SK-N-SH (cell line): ENCODE results near the gene EMC7. TPM values are rescaled to one million over a fixed set of nuclear protein-coding genes. Genes with fewer than 3 reads are reported as not detected.

ENCODE experiments used
- CTCF ChIA-PET: fragments of 300-600, 350-600 bp; formaldehyde crosslinking; extraction: SDS; loops from one replicate; lab custom pipeline; 2021; lab: Yijun Ruan, JAX
- POLR2A ChIA-PET: fragments of 350-600 bp; sonication (Branson Sonifier 250); formaldehyde crosslinking; extraction: SDS; loops from one replicate; lab custom pipeline; 2020; ENCODE audit warnings: antibody characterized with exemption, inconsistent platforms; lab: Yijun Ruan, JAX
- DNase-seq: peaks from one replicate; pipeline ENCODE4 v3.0.0; 2012
- H2AFZ ChIP-seq: fragments of 200-600 bp; sonication (generic); 2 replicates; pipeline ENCODE4 v1.8.1; 2016; ENCODE audit warnings: antibody characterized with exemption, mild to moderate bottlenecking, low read depth
- H3F3A ChIP-seq: fragments of 200-600 bp; sonication (generic); replicated peaks from 2 replicates; pipeline ENCODE3; 2016; ENCODE audit warnings: antibody characterized with exemption, mild to moderate bottlenecking; ENCODE audit not compliant: insufficient read depth
- H3K27ac ChIP-seq, 2 experiments: fragments of 200-500 bp in 1 of 2; fragments of 200-600 bp in 1 of 2; sonication (Bioruptor generic) in 1 of 2; sonication (generic), shearing (Covaris generic) in 1 of 2; 2 replicates each; pipeline versions ENCODE4 v1.5.1 to v1.6.1; 2014 to 2016; ENCODE audit warnings: low read depth in 2 of 2, inconsistent platforms in 1 of 2, low read length in 1 of 2, mild to moderate bottlenecking in 1 of 2, mixed read lengths in 1 of 2
- H3K27me3 ChIP-seq: fragments of 200-600 bp; sonication (generic), shearing (Covaris generic); 2 replicates; pipeline ENCODE4 v1.6.1; 2016; ENCODE audit warnings: mixed run types; ENCODE audit not compliant: insufficient read depth
- H3K36me3 ChIP-seq, 2 experiments: fragments of 200-500 bp in 1 of 2; fragments of 200-600 bp in 1 of 2; sonication (Bioruptor generic) in 1 of 2; sonication (generic) in 1 of 2; replicated peaks in 1 of 2; 2 replicates each; pipeline versions ENCODE3 to v1.5.1; 2014 to 2016; ENCODE audit warnings: low read length in 1 of 2, mild to moderate bottlenecking in 1 of 2; ENCODE audit not compliant: insufficient read depth in 2 of 2, control insufficient read depth in 1 of 2
- H3K4me1 ChIP-seq, 2 experiments: fragments of 200-500 bp in 1 of 2; fragments of 200-600 bp in 1 of 2; sonication (Bioruptor generic) in 1 of 2; sonication (generic), shearing (Covaris generic) in 1 of 2; 2 replicates each; pipeline versions ENCODE4 v1.5.1 to v1.6.1; 2014 to 2016; ENCODE audit warnings: low read depth in 1 of 2, low read length in 1 of 2, mixed run types in 1 of 2; ENCODE audit not compliant: insufficient read depth in 2 of 2, control insufficient read depth in 1 of 2
- H3K4me2 ChIP-seq: fragments of 200-600 bp; sonication (generic), shearing (Covaris generic); 2 replicates; pipeline ENCODE4 v1.6.1; 2017; ENCODE audit warnings: mixed run types
- H3K4me3 ChIP-seq, 2 experiments: fragments of 200-500 bp in 1 of 2; fragments of 200-600 bp in 1 of 2; sonication (Bioruptor generic) in 1 of 2; sonication (generic), shearing (Covaris generic) in 1 of 2; 2 replicates each; pipeline versions ENCODE4 v1.5.1 to v1.8.1; 2014 to 2016; ENCODE audit warnings: low read depth in 2 of 2, inconsistent platforms in 1 of 2, low read length in 1 of 2, mild to moderate bottlenecking in 1 of 2, mixed read lengths in 1 of 2, moderate library complexity in 1 of 2
- H3K79me2 ChIP-seq: fragments of 200-600 bp; sonication (generic); 2 replicates; pipeline ENCODE4 v1.8.1; 2017; ENCODE audit warnings: mild to moderate bottlenecking; ENCODE audit not compliant: insufficient read depth
- H3K9ac ChIP-seq: fragments of 200-600 bp; sonication (generic); 2 replicates; pipeline ENCODE4 v1.6.1; 2017; ENCODE audit warnings: mixed run types
- H3K9me2 ChIP-seq: fragments of 200-600 bp; sonication (generic); 2 replicates; pipeline ENCODE4 v1.6.1; 2017; ENCODE audit warnings: mixed run types
- H3K9me3 ChIP-seq: fragments of 200-600 bp; sonication (generic); 2 replicates; pipeline ENCODE4 v1.6.1; 2017; ENCODE audit warnings: mixed run types, mild to moderate bottlenecking, moderate library complexity
- H4K20me1 ChIP-seq: fragments of 200-600 bp; sonication (generic); 2 replicates; pipeline ENCODE4 v1.6.1; 2017; ENCODE audit warnings: mild to moderate bottlenecking, mixed run types; ENCODE audit not compliant: insufficient read depth
- CHD2 ChIP-seq: fragments of 150-350 bp; IDR thresholded peaks from 2 replicates; pipeline ENCODE4 v1.6.1; 2018; ENCODE audit warnings: low read length; ENCODE audit not compliant: partially characterized antibody
- FOXJ3 ChIP-seq: sonication (generic); formaldehyde crosslinking; IDR thresholded peaks from 2 replicates; pipeline ENCODE4 v1.5.1; 2020; ENCODE audit warnings: mild to moderate bottlenecking, missing genetic modification reagents
- MEF2A ChIP-seq: IDR thresholded peaks from 2 replicates; pipeline ENCODE4 v1.4.0; 2012; ENCODE audit warnings: low read depth, borderline replicate concordance
- MXI1 ChIP-seq: IDR thresholded peaks from 2 replicates; pipeline ENCODE4 v1.6.1; 2012; ENCODE audit warnings: mild to moderate bottlenecking, low read depth, low read length, improper control_type of control experiment
- NRF1 ChIP-seq: IDR thresholded peaks from 2 replicates; pipeline ENCODE4 v1.6.1; 2012; ENCODE audit warnings: low read depth, mild to moderate bottlenecking, low read length
- RAD21 ChIP-seq: IDR thresholded peaks from 2 replicates; pipeline ENCODE4 v1.6.1; 2012; ENCODE audit warnings: mild to moderate bottlenecking, low read length
- RCOR1 ChIP-seq: fragments of 150-350 bp; IDR thresholded peaks from 2 replicates; pipeline ENCODE4 v1.6.1; 2017; ENCODE audit warnings: antibody characterized with exemption, low read length
- RFX5 ChIP-seq: IDR thresholded peaks from 2 replicates; pipeline ENCODE4 v1.6.1; 2012; ENCODE audit warnings: mild to moderate bottlenecking, improper control_type of control experiment, low read length
- RXRA ChIP-seq: IDR thresholded peaks from 2 replicates; pipeline ENCODE4 v1.4.0; 2012; ENCODE audit warnings: low read depth, mild to moderate bottlenecking, borderline replicate concordance
- SIN3A ChIP-seq: IDR thresholded peaks from 2 replicates; pipeline ENCODE4 v1.6.1; 2012; ENCODE audit warnings: low read depth, mild to moderate bottlenecking, low read length, moderate library complexity, borderline replicate concordance
- TAF1 ChIP-seq: IDR thresholded peaks from 2 replicates; pipeline ENCODE4 v1.6.1; 2012; ENCODE audit warnings: low read depth, mild to moderate bottlenecking, low read length, moderate library complexity, borderline replicate concordance
- TCF12 ChIP-seq: IDR thresholded peaks from 2 replicates; pipeline ENCODE4 v1.4.0; 2012
- TEAD4 ChIP-seq: IDR thresholded peaks from 2 replicates; pipeline ENCODE4 v1.4.0; 2012; ENCODE audit warnings: mild to moderate bottlenecking, borderline replicate concordance; ENCODE audit not compliant: insufficient read depth
- YY1 ChIP-seq: IDR thresholded peaks from 2 replicates; pipeline ENCODE4 v1.4.0; 2012; ENCODE audit warnings: low read depth, mild to moderate bottlenecking
- WGBS: methylation state at CpG from one replicate; pipeline ENCODE4 v1.1.6; 2017; ENCODE audit warnings: low lambda C conversion rate; 5-methylcytosine and 5-hydroxymethylcytosine counted together
- polyA plus RNA-seq, 3 experiments: library from polyadenylated mRNA; depleted of rRNA; stranded (reverse); fragments of >200 nt; gene quantifications; 2 replicates each; pipeline ENCODE4 v1.2.3, GENCODE V29; 2012
- TF ChIP-seq, protein P1 (sequence below): IDR thresholded peaks from 2 replicates; pipeline ENCODE4; 2012
- TF ChIP-seq, protein P2 (sequence below): fragments of 200-600 bp; sonication (generic); IDR thresholded peaks from 2 replicates; pipeline ENCODE4 v1.6.1; 2017; ENCODE audit warnings: antibody characterized with exemption, mild to moderate bottlenecking, moderate library complexity
- TF ChIP-seq, protein P3 (sequence below): IDR thresholded peaks from 2 replicates; pipeline ENCODE4 v1.4.0; 2012; ENCODE audit warnings: low read depth, borderline replicate concordance
- TF ChIP-seq, protein P4 (sequence below): IDR thresholded peaks from 2 replicates; pipeline ENCODE4 v1.4.0; 2012; ENCODE audit warnings: low read depth, borderline replicate concordance

Gene EMC7
- polyA plus RNA-seq, 1 of the 3 experiments (the other 2 are of a cell fraction) = 92.3 TPM

DNA sequence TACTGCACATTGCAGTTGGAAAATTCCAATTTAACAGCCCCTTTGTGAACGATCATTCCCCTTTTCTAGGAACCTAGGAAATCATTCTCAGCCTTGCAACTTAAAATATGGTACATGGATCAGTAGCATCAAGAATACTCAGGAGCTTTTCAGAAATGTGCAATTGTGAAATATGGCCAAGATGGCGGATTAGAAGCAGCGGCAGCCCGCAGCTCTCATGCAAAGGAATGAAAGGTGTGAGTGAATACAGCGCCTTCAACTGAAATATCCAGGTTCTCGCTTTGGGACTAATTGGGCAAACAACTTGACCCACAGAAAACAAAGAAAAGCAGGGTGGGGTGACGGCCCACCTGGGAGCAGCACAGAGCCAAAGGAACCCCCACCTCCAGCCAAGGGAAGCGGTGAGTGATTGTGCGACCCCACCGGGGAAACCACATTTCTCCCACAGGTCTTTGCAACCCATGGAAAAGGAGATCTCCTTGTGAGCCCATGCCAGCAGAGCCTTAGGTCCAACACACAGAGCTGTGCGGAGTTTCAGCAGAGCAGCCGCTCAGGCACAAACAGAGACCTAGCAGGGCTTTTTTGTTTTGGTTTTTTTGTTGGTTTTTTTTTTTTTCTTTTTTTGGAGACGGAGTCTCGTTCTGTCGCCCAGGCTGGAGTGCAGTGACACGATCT lies 55.1 kb downstream of the EMC7 start:
- Histone ChIP-seq H4K20me1 (no peaks in the 10 kb centered on the region), H3K79me2 (no peaks in the 10 kb centered on the region), H3K4me3 (no peak overlapping the region), H3K27me3 (no peaks in the 10 kb centered on the region), H3F3A (no peaks in the 10 kb centered on the region), H2AFZ (no peak overlapping the region), H3K36me3 (no peaks in the 10 kb centered on the region), H3K4me2 (no peak overlapping the region), H3K9ac (no peak overlapping the region), H3K27ac (no peak overlapping the region), H3K9me2 (no peaks in the 10 kb centered on the region), H3K9me3 (peaks cover 10% of the 10 kb centered on the region), H3K4me1 (no peaks in the 10 kb centered on the region)
- 91% methylated on average over 16 of the region's 16 CpGs for WGBS
- ChIA-PET POLR2A (no interaction called here), CTCF (interaction anchor here (1.1 kb wide), 1 partner anchor 309 kb away, joined by 3 read pairs; no protein-coding TSS in a partner anchor)
- no peak for TF ChIP-seq TCF12
- TF ChIP-seq FOXJ3 (CRISPR knock-in tag) = no peak
- TF ChIP-seq, protein P1, sequence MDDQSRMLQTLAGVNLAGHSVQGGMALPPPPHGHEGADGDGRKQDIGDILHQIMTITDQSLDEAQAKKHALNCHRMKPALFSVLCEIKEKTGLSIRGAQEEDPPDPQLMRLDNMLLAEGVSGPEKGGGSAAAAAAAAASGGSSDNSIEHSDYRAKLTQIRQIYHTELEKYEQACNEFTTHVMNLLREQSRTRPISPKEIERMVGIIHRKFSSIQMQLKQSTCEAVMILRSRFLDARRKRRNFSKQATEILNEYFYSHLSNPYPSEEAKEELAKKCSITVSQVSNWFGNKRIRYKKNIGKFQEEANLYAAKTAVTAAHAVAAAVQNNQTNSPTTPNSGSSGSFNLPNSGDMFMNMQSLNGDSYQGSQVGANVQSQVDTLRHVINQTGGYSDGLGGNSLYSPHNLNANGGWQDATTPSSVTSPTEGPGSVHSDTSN = no peak
- no peak for TF ChIP-seq RXRA
- TF ChIP-seq NRF1 = no peak
- TF ChIP-seq TEAD4 = no peak
- TF ChIP-seq, protein P2, sequence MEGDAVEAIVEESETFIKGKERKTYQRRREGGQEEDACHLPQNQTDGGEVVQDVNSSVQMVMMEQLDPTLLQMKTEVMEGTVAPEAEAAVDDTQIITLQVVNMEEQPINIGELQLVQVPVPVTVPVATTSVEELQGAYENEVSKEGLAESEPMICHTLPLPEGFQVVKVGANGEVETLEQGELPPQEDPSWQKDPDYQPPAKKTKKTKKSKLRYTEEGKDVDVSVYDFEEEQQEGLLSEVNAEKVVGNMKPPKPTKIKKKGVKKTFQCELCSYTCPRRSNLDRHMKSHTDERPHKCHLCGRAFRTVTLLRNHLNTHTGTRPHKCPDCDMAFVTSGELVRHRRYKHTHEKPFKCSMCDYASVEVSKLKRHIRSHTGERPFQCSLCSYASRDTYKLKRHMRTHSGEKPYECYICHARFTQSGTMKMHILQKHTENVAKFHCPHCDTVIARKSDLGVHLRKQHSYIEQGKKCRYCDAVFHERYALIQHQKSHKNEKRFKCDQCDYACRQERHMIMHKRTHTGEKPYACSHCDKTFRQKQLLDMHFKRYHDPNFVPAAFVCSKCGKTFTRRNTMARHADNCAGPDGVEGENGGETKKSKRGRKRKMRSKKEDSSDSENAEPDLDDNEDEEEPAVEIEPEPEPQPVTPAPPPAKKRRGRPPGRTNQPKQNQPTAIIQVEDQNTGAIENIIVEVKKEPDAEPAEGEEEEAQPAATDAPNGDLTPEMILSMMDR = no peak
- TF ChIP-seq, protein P3, sequence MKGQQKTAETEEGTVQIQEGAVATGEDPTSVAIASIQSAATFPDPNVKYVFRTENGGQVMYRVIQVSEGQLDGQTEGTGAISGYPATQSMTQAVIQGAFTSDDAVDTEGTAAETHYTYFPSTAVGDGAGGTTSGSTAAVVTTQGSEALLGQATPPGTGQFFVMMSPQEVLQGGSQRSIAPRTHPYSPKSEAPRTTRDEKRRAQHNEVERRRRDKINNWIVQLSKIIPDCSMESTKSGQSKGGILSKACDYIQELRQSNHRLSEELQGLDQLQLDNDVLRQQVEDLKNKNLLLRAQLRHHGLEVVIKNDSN = no peak
- no peak for TF ChIP-seq RCOR1
- no peak for TF ChIP-seq YY1
- no peak for TF ChIP-seq TAF1
- no peak for TF ChIP-seq RFX5
- TF ChIP-seq RAD21 = no peak
- no peak for TF ChIP-seq CHD2
- TF ChIP-seq, protein P4, sequence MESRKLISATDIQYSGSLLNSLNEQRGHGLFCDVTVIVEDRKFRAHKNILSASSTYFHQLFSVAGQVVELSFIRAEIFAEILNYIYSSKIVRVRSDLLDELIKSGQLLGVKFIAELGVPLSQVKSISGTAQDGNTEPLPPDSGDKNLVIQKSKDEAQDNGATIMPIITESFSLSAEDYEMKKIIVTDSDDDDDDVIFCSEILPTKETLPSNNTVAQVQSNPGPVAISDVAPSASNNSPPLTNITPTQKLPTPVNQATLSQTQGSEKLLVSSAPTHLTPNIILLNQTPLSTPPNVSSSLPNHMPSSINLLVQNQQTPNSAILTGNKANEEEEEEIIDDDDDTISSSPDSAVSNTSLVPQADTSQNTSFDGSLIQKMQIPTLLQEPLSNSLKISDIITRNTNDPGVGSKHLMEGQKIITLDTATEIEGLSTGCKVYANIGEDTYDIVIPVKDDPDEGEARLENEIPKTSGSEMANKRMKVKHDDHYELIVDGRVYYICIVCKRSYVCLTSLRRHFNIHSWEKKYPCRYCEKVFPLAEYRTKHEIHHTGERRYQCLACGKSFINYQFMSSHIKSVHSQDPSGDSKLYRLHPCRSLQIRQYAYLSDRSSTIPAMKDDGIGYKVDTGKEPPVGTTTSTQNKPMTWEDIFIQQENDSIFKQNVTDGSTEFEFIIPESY = no peak
- no peak for TF ChIP-seq MXI1
- TF ChIP-seq MEF2A = no peak
- TF ChIP-seq SIN3A = no peak
- DNase-seq = no peak
